ENCODE results near the gene RGL2. TPM values are rescaled to one million over a fixed set of nuclear protein-coding genes. Genes with fewer than 3 reads are reported as not detected.
A peak's percentile ranks its signal among the peaks of the same experiment; 100 is the strongest.

RGL2 gene
- total and polyA plus RNA-seq, 4 donors: 72.2 to 93.7 (median 75.0) TPM

DNA sequence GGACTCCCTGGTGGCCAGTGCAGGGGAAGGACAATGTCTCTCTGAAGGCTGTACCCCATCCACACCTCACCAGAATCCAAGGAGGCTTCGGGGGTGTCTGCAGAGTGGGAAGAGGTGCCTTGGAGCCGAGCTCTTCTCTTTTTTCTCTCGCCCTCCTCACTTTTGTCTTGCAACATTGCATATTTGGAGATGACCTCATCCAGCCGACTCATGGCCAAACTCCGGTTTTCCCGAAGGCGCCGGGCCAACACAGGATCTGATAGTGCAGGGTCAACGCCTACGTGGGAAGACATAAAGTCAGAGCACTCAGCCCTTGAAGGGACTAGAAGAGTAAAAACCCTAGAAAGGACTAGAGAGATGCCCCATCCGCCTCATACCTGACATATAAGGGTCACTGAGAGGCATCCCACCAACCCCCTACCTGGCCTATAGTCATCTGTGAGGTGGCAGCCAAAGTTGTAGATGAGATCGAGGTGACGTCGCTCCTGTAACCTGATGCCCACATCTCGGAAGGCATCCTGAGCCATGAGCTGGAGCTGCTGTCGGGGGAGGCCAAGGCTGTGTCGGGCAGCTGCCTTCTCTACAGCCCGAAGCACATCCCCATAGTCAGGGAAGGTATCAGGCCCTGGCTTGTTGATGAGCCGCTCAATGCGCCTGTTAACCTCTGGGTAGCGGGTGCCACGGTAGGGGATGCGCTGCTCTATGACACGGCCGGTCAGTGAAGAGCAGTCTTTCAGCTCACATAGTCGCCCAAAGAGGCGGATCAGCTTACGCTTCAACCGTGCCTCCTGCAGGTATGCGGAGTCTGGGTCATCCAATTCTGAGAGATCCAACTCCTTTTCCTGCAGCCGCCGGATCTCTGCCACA, 21.8 kb upstream of the RGL2 start:
- Histone ChIP-seq H3K4me1 (ENCODE audit: control insufficient read depth in 5 of 5, insufficient read depth in 5 of 5, low read length in 5 of 5) (peaks cover 6 to 30% (median 13%) of the 10 kb centered on the region in 5 donors), H3K4me3 (no peak overlapping the region), H3K27me3 (ENCODE audit: control insufficient read depth in 3 of 3, insufficient read depth in 3 of 3, low read length in 2 of 3) (no peaks in the 10 kb centered on the region), H3K36me3 (ENCODE audit: control insufficient read depth in 4 of 4, insufficient read depth in 4 of 4, low read length in 4 of 4) (peaks cover 4 to 39% (median 30%) of the 10 kb centered on the region in 4 donors), H3K9ac (ENCODE audit: insufficient read depth in 1 of 2, low read length in 2 of 2) (no peak overlapping the region), H3K27ac (ENCODE audit: low read depth in 1 of 2, low read length in 1 of 2) (peak overlapping the region in 1 of 2 donors; percentile 2), H3K9me3 (ENCODE audit: control insufficient read depth in 4 of 4, insufficient read depth in 3 of 4, low read length in 3 of 4) (no peaks in the 10 kb centered on the region)
- TF ChIP-seq, protein P1, sequence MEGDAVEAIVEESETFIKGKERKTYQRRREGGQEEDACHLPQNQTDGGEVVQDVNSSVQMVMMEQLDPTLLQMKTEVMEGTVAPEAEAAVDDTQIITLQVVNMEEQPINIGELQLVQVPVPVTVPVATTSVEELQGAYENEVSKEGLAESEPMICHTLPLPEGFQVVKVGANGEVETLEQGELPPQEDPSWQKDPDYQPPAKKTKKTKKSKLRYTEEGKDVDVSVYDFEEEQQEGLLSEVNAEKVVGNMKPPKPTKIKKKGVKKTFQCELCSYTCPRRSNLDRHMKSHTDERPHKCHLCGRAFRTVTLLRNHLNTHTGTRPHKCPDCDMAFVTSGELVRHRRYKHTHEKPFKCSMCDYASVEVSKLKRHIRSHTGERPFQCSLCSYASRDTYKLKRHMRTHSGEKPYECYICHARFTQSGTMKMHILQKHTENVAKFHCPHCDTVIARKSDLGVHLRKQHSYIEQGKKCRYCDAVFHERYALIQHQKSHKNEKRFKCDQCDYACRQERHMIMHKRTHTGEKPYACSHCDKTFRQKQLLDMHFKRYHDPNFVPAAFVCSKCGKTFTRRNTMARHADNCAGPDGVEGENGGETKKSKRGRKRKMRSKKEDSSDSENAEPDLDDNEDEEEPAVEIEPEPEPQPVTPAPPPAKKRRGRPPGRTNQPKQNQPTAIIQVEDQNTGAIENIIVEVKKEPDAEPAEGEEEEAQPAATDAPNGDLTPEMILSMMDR (IDR thresholded peaks at IDR 0.05; ENCODE audit: control extremely low read depth, extremely low read depth): no peak
- WGBS, 2 donors: 82 to 83% methylated on average over 32 of the region's 32 CpGs
- DNase-seq (no peak), ATAC-seq (ENCODE audit: insufficient read depth, low FRiP score) (no peak)

DNA sequence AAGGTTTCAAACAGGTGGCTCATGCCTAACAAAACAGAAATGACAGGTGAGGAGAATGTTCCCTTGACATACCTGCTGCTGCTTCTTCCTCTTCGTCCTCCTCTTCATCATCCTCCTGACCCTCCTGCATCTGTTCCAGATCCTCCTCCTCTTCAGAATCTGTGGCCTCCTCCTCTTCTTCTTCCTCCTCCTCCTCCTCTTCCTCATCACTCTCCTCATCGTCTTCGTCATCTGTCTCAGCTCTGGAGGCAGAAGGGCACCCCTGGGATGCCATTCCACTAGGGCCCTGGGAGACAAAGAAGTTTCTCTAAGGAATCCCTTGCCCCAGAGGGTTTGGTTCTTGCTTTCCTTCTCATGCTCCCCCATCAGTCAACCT, 21.2 kb upstream of the RGL2 start:
- Histone ChIP-seq H3K4me1 (ENCODE audit: control insufficient read depth in 5 of 5, insufficient read depth in 5 of 5, low read length in 5 of 5) (peaks cover 7 to 34% (median 15%) of the 10 kb centered on the region in 5 donors), H3K9me3 (ENCODE audit: control insufficient read depth in 4 of 4, insufficient read depth in 3 of 4, low read length in 3 of 4) (no peaks in the 10 kb centered on the region), H3K27me3 (ENCODE audit: control insufficient read depth in 3 of 3, insufficient read depth in 3 of 3, low read length in 2 of 3) (no peaks in the 10 kb centered on the region), H3K9ac (ENCODE audit: insufficient read depth in 1 of 2, low read length in 2 of 2) (no peak overlapping the region), H3K36me3 (ENCODE audit: control insufficient read depth in 4 of 4, insufficient read depth in 4 of 4, low read length in 4 of 4) (peaks cover 4 to 41% (median 30%) of the 10 kb centered on the region in 4 donors), H3K4me3 (no peak overlapping the region), H3K27ac (ENCODE audit: low read depth in 1 of 2, low read length in 1 of 2) (no peak overlapping the region)
- DNase-seq (no peak), ATAC-seq (ENCODE audit: insufficient read depth, low FRiP score) (no peak)
- TF ChIP-seq, protein P1 (IDR thresholded peaks at IDR 0.05; ENCODE audit: control extremely low read depth, extremely low read depth): no peak
- WGBS, 2 donors: 95 to 97% methylated on average over 3 of the region's 3 CpGs

DNA sequence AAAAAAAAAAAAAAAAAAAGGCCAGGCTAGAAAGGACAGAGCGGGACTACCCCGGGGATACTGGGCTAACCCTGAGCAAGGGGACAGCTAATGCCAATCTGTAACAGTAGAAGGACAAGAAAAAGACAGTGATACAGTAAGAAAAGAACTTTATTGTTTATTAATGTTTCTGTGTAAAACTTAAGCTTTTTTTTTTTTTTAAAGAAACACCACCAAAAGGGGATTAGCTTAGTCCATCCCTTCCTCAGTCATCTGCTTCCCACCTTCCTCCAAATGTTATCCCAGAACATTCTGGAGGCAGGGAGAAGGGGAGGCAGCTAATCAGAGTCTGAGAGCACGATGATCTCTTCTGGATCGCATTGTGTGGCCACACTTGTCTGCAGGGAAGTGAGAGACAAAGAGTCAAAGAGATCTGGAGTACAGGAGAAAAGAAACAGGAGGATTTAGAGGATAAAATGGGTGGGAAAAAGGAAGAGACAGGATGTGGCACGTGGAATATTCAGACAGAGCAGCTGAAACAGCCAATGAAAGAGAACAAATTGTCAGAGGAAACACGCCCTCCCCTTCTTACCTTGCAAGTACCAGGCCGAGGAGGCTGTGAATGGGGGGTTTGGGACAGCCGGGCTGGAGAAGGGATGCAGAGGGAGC, 19.8 kb upstream of the RGL2 start:
- TF ChIP-seq, protein P1 (IDR thresholded peaks at IDR 0.05; ENCODE audit: control extremely low read depth, extremely low read depth): no peak
- H3K36me3 ChIP-seq (ENCODE audit: control insufficient read depth in 4 of 4, insufficient read depth in 4 of 4, low read length in 4 of 4): peaks cover 4 to 46% (median 30%) of the 10 kb centered on the region in 4 donors
- H3K27ac ChIP-seq (ENCODE audit: low read depth in 1 of 2, low read length in 1 of 2): peak overlapping the region; percentile 60 to 76
- H3K4me1 ChIP-seq (ENCODE audit: control insufficient read depth in 5 of 5, insufficient read depth in 5 of 5, low read length in 5 of 5): peaks cover 12 to 36% (median 15%) of the 10 kb centered on the region in 5 donors
- no peak overlapping the region for H3K4me3 ChIP-seq
- no peaks in the 10 kb centered on the region for H3K27me3 ChIP-seq (ENCODE audit: control insufficient read depth in 3 of 3, insufficient read depth in 3 of 3, low read length in 2 of 3)
- no peaks in the 10 kb centered on the region for H3K9me3 ChIP-seq (ENCODE audit: control insufficient read depth in 4 of 4, insufficient read depth in 3 of 4, low read length in 3 of 4)
- peak overlapping the region in 1 of 2 donors; percentile 29 for H3K9ac ChIP-seq (ENCODE audit: insufficient read depth in 1 of 2, low read length in 2 of 2)
- 69% methylated on average over 8 of the region's 8 CpGs for WGBS, 2 donors
- ATAC-seq (ENCODE audit: insufficient read depth, low FRiP score) (no peak), DNase-seq (no peak)
